HG03039 (cell line): ENCODE results near the gene FSIP1.

Experiments used
- ATAC-seq: cut with Tn5 transposase; IDR thresholded peaks from one replicate; pipeline ENCODE4 v1.9.1; 2021; ENCODE audit warnings: mild to moderate bottlenecking, moderate library complexity; ENCODE audit not compliant: unreplicated experiment

The FSIP1 gene

GRCh38 chr15:39721893-39722292 lies 60.7 kb downstream of the FSIP1 start:
- no peak for ATAC-seq

GRCh38 chr15:39720621-39721611 lies 61.7 kb downstream of the FSIP1 start:
- no peak for ATAC-seq

- ATAC-seq: no peak
Observed at GRCh38 chr15:39720081-39720480, 62.6 kb downstream of the FSIP1 start.

DNA sequence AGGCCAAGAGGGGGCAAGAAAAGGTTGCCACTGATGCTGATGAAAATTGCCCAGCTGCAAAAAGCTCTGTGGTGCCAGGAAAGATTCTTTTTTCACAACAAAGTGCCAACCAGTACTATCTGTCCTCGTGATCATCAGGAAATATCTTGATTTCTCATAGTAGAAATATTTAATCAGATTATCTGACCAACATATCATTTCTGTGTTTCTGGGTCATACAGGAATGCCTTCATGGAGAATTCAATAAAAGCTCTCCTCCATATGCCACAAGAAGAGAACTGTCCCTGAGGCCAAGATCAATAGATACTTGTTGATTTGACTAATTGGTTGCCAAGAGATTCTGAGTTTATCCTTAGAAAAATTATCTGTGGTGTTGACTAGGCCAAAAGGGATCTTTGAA lies 63.5 kb downstream of the FSIP1 start:
- ATAC-seq: no peak

DNA sequence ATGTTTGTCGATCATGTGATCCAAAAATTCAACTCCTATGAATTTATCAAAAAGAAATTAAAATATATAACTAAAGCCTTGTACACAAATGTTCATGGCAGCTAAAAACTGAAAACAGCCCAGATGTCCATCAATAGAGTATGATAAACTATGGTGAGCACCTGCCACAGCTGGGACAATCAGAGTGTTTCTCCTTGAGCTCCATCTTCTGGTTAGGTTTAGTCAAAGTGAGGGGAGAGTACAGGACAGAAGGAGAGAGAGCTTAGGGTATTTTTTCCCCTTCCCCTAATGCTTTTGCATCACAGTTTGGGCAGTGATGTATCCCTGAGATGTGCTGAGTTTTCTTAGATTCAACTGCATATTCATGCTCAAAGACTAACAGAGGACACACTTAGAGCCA lies 65.5 kb downstream of the FSIP1 start:
- ATAC-seq: no peak

- ATAC-seq: no peak
Observed at GRCh38 chr15:39714251-39714650, 68.4 kb downstream of the FSIP1 start.

DNA sequence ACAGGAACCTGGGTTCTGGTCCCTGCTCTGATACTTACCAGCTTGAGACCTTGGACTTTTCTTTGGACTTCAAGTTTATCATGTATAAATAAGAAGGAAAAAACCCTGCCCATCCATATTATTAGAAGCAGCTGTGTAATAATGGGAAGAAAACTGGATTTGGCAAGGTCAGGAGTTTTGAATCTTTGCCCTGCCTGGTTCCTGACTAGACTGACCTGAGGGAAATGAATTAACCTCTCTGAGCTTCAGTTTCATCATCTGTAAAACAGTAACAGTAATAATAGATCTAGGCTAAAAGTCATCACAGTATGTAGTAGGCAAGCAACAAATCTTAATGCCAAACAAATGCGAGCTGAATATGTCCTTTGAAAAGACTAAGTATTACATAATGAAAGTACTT lies 68.8 kb downstream of the FSIP1 start:
- no peak for ATAC-seq

DNA sequence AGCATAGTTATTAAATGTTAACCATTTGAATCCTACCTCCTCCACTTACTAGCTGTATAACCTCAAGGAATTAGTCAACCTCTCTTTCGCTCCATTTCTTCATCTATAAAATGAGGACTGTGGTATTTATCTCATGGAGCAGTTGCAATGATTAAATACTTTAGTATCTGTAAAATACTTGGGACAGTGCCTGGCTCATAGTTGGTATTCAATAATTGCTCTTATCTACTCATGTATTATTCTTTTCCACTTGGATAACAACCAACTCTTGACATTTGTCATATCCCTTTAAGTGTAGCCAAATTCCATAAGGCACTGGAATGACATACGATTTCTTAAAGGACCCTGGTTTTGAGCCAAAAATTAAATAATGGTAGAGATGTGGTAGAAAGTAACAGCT lies 72.0 kb downstream of the FSIP1 start:
- ATAC-seq: no peak

DNA sequence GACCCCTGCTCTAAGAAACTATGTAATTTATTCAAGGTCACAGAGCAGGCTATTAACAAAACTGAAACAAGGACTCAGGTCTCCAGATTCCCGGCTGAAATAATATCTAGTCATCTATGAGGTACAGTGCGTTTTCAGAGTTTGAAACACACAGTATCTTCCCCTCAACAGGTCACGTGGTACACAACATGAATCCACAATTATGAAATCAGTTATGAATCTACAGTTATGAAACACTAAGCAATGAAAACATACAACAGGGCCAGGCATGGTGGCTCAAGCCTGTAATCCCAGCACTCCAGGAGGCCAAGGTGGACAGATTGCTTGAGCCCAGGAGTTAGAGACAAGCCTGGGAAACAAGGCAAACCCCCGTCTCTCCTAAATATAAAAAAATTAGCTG lies 72.7 kb downstream of the FSIP1 start:
- ATAC-seq: no peak

- ATAC-seq: no peak
Observed at GRCh38 chr15:39706206-39706605, 76.4 kb downstream of the FSIP1 start.

DNA sequence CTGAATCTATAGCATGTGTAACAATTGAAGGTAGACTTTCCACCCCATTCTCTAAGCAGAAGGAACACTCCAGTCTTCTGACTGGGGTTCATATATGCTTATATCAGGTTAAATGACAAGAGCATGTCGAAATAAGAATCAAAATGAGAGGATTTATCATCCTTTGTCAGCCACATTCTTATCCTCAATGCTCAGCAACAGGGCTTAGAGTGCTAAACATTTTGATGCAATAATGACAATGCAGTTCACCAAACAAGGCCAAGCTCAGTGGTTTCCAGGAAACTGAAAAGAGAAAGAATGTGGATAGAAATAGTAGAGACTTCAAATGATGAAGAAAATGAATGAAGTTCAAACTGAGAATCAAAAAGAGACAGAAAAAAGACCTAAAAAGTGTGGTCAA lies 78.0 kb downstream of the FSIP1 start:
- ATAC-seq: no peak

- no peak for ATAC-seq
Observed at GRCh38 chr15:39704235-39704634, 78.4 kb downstream of the FSIP1 start.

DNA sequence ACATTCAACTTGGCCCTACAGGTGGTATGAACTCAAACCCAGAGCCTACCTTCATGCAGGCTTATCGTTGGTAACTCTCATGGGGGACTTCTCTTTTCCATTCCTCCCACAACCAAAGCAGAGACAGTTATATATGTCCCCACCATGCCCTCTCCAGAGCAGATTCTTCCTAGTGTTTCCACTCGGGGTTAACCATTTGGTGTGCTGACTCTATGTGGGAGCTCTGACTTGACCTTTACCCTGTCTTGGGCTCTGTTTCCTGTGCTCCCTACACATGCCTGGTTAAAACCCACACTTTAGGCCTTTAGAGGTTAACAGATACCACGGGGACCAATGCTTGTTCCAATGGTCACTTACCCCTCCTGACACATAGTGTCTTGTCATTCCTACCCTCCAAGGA lies 80.7 kb downstream of the FSIP1 start:
- no peak for ATAC-seq

GRCh38 chr15:39700375-39700700 lies 82.3 kb downstream of the FSIP1 start:
- no peak for ATAC-seq

DNA sequence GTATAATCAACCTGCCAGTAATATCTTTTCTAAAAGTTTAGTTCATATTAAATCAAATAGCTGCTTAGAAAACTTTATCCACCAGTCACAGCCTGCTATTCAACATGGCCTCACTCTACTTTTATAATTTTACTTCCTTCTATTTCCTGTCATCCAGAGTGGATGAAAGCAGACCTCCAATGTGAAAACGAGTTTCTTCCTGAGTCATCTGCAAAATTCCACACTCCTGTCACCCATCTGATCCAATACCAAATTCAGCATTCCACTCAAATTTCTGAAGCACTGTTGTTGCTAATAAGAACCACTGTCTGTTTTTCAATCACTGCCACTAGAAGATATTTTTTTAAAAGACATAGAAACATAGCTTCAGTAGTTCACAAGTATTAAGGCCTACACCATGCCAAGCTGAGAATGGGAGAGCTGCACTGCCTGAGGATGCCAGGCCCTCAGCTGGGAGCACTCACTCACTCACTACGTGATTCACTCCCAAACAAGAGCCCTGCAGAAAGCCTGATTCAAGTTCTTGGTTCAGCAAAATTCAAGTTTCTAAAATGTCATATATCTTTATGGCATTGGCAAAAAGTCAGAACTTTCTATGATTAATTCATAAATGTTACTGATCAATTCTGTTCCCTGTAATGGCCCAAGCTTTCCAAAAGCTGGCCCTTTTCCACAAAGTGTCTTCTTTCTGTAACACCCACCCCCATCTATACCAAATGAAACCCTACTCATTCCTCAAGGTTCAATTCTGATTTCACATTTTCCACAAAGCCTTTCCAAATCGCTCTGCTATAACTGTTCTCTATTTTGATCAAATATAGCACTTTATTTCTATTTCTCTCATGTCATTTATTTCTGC lies 82.9 kb downstream of the FSIP1 start:
- ATAC-seq: no peak

DNA sequence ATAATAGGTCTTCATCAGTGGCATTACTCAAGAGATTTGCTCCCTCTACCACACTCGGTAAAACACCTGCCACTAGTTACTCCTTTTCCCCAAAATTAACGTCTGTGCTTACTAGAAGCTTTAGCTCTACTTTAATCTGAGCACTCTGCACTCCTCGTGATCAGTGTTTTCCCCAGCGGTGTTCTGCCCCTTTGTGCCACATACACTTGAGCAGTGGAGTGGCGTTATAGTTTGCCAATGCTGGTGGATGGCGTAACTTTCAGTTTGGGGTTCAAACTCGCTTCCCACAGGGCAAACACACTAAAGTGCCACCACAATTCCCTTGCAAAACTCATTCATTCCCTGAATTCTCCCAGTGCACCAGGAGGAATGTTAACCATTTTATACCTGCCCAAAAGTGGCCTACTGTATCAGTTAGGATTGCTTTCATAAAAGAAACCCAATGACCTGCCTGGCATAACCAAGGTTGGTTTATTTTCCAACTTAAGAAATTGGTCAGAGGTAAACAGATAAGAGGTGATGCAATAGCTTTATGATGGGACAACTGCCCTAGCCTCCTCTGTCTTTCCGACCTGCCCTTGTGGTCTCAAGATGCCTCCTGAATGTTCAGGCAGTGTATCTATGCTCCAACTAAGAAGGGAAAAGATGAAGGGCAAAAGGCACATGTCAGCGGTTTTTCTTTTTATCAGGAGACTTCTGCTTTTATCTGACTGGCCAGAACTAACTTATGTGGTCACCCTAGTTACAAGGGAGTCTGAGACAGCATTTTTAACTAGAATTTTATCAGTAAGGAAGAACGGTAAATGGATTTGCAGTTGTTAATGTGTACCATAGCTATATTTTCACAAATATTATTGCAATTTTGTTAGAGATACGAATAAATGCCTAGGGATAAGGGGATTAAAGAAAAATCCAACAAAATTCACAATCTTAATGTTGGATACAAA lies 83.9 kb downstream of the FSIP1 start:
- ATAC-seq: no peak

GRCh38 chr15:39697509-39697908 lies 85.1 kb downstream of the FSIP1 start:
- ATAC-seq: no peak

GRCh38 chr15:39695793-39696192 lies 86.8 kb downstream of the FSIP1 start:
- ATAC-seq: no peak

DNA sequence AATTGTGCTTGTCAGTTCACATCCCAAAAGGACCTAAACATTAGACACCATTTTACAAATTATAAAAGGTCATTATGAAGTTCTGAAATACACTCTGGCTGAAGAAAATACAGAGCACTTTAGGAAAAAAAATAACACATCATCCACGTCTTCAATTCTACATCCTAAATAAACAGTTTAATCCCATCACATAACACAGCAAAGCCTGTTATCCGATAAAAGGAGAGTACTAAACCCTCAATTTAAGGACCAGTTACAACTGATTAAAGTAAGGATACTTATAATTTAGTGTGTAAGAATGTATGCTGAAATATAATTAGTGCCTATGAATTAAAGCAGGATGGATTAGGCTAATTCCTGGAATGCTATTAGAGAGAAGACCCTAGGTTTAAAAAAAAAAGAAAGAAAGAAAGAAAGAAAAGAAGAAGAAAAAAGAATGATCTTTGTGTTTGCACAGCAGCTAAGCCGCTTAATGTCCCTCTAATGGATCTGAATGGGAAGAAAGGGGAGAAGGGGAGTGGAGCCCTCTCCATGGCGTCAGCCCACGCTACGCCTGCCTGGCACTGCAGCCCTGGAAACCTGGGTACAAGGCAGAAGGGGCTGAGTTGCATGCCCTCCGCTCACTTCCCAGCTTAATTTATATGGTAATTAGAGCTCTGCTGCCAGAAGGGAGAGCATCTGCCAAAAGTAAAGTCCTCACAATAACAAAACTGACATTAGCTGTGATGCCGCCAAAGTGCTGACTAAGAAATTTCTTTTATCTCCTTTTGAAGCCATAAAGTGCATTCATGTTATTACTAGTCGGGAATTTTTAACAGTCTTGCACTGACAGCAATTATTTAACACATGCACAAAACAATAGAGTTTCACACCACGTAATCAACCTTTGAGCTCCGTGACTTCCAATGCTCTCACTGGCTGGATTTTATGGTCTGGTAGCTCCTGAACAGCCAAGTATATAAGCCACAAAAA lies 90.0 kb downstream of the FSIP1 start:
- no peak for ATAC-seq
